ENCODE data around the gene EARS2. TPM values are rescaled to one million over a fixed set of nuclear protein-coding genes. Genes with fewer than 3 reads are reported as not detected.

EARS2 gene
- total RNA-seq, 1 donor from 2014 or later = 29.0 TPM

GRCh38 chr16:23573817-23574216, 16.7 kb upstream of the EARS2 start:
- H3K27me3 Mint-ChIP-seq (ENCODE audit: low read depth) = no peaks in the 10 kb centered on the region
- no peak overlapping the region for H3K4me3 Mint-ChIP-seq
- TF ChIP-seq, protein P1, sequence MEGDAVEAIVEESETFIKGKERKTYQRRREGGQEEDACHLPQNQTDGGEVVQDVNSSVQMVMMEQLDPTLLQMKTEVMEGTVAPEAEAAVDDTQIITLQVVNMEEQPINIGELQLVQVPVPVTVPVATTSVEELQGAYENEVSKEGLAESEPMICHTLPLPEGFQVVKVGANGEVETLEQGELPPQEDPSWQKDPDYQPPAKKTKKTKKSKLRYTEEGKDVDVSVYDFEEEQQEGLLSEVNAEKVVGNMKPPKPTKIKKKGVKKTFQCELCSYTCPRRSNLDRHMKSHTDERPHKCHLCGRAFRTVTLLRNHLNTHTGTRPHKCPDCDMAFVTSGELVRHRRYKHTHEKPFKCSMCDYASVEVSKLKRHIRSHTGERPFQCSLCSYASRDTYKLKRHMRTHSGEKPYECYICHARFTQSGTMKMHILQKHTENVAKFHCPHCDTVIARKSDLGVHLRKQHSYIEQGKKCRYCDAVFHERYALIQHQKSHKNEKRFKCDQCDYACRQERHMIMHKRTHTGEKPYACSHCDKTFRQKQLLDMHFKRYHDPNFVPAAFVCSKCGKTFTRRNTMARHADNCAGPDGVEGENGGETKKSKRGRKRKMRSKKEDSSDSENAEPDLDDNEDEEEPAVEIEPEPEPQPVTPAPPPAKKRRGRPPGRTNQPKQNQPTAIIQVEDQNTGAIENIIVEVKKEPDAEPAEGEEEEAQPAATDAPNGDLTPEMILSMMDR (IDR thresholded peaks at IDR 0.05; ENCODE audit: unreplicated experiment) = no peak
- no peaks in the 10 kb centered on the region for H3K4me1 Mint-ChIP-seq
- H3K9me3 Mint-ChIP-seq = no peaks in the 10 kb centered on the region
- H3K27ac Mint-ChIP-seq = no peak overlapping the region
- no peak for DNase-seq (ENCODE audit: low spot score in 2 of 2, unreplicated experiment in 2 of 2)
- H3K36me3 Mint-ChIP-seq = peaks cover 22% of the 10 kb centered on the region

DNA sequence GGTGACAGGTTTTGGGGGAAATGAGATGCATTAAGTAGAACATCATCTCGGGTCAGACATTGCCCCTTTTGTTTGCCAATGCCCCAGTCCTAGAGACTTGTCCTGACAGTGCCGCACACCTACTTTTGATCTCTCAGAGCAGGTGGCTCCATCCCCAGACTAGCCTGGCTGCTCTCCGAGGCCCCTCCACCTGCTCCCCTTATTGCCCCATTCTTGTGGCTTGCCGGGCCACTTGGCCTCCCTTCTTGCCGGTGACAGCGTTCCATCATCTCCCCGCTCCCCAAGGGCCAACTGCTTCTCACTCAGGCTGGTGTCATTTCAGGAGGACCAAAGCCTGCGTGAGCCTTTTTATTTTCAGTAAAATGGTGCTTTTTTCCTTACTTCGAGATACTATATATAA, 15.2 kb upstream of the EARS2 start:
- Mint-ChIP-seq H3K9me3 (no peaks in the 10 kb centered on the region), H3K27ac (no peak overlapping the region), H3K27me3 (ENCODE audit: low read depth) (no peaks in the 10 kb centered on the region), H3K36me3 (peaks cover 29% of the 10 kb centered on the region), H3K4me1 (no peaks in the 10 kb centered on the region), H3K4me3 (no peak overlapping the region)
- no peak for DNase-seq (ENCODE audit: low spot score in 2 of 2, unreplicated experiment in 2 of 2)
- TF ChIP-seq, protein P1 (IDR thresholded peaks at IDR 0.05; ENCODE audit: unreplicated experiment) = no peak

GRCh38 chr16:23571895-23572294, 14.7 kb upstream of the EARS2 start:
- DNase-seq (ENCODE audit: low spot score in 2 of 2, unreplicated experiment in 2 of 2) = no peak
- H3K36me3 Mint-ChIP-seq = peaks cover 34% of the 10 kb centered on the region
- H3K4me1 Mint-ChIP-seq = no peaks in the 10 kb centered on the region
- TF ChIP-seq, protein P1 (IDR thresholded peaks at IDR 0.05; ENCODE audit: unreplicated experiment) = no peak
- H3K9me3 Mint-ChIP-seq = no peaks in the 10 kb centered on the region
- no peak overlapping the region for H3K27ac Mint-ChIP-seq
- H3K27me3 Mint-ChIP-seq (ENCODE audit: low read depth) = no peaks in the 10 kb centered on the region
- H3K4me3 Mint-ChIP-seq = no peak overlapping the region

GRCh38 chr16:23570992-23571632, 14.0 kb upstream of the EARS2 start:
- peaks cover 38% of the 10 kb centered on the region for H3K36me3 Mint-ChIP-seq
- no peak for DNase-seq (ENCODE audit: low spot score in 2 of 2, unreplicated experiment in 2 of 2)
- H3K4me1 Mint-ChIP-seq = no peaks in the 10 kb centered on the region
- TF ChIP-seq, protein P1 (IDR thresholded peaks at IDR 0.05; ENCODE audit: unreplicated experiment) = no peak
- H3K4me3 Mint-ChIP-seq = no peak overlapping the region
- H3K27ac Mint-ChIP-seq = peak overlapping the region; percentile 53
- H3K27me3 Mint-ChIP-seq (ENCODE audit: low read depth) = no peaks in the 10 kb centered on the region
- H3K9me3 Mint-ChIP-seq = no peaks in the 10 kb centered on the region

- no peak overlapping the region for H3K27ac Mint-ChIP-seq
- H3K36me3 Mint-ChIP-seq = peaks cover 56% of the 10 kb centered on the region
- no peak overlapping the region for H3K4me3 Mint-ChIP-seq
- H3K4me1 Mint-ChIP-seq = no peaks in the 10 kb centered on the region
- TF ChIP-seq, protein P1 (IDR thresholded peaks at IDR 0.05; ENCODE audit: unreplicated experiment) = no peak
- no peaks in the 10 kb centered on the region for H3K27me3 Mint-ChIP-seq (ENCODE audit: low read depth)
- H3K9me3 Mint-ChIP-seq = no peaks in the 10 kb centered on the region
- DNase-seq (ENCODE audit: low spot score in 2 of 2, unreplicated experiment in 2 of 2) = no peak
Measured at GRCh38 chr16:23567602-23568001, 10.5 kb upstream of the EARS2 start.

DNA sequence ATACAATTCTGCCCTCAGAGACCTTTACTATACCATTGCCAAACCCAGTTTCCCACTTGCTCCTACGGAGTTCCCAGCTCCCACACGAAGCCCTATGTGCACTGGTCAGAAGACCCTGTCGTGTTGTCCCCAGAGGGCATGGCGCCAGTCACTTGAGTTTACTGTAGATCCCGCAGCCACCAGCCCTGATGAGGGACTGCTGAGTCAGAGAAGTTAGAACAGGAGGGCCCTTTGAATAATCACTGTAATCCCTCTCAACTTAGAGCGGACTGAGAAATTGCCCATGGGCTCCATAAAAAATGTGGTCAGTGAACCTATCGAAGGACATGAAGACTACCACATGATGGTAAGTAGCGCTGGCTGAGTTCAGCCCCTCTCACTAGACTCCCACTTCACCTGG, 9.6 kb upstream of the EARS2 start:
- Mint-ChIP-seq H3K36me3 (peaks cover 56% of the 10 kb centered on the region), H3K4me3 (no peak overlapping the region), H3K9me3 (no peaks in the 10 kb centered on the region)

More for the DNA sequence above, 9.6 kb upstream of the EARS2 start:
- TF ChIP-seq, protein P1 (IDR thresholded peaks at IDR 0.05; ENCODE audit: unreplicated experiment) = no peak
- Mint-ChIP-seq H3K27ac (no peak overlapping the region), H3K4me1 (no peaks in the 10 kb centered on the region), H3K27me3 (ENCODE audit: low read depth) (no peaks in the 10 kb centered on the region)
- no peak for DNase-seq (ENCODE audit: low spot score in 2 of 2, unreplicated experiment in 2 of 2)
